NCI-H82 treated with DMSO at 0.1 percent for 48 hours (cell line): ENCODE measurements around the gene AJUBA.
"Not testable (repeated sequence)": the region's sequence is repeated elsewhere in the genome, so short reads cannot be mapped to it uniquely, and the experiment has no call there.

ENCODE experiments used
- DNase-seq: peaks from one replicate; lab custom pipeline; 2025; ENCODE audit not compliant: unreplicated experiment; lab: John Stamatoyannopoulos, UW

Gene AJUBA

GRCh38 chr14:22952418-22952817, 29.9 kb downstream of the AJUBA start:
- no peak for DNase-seq

- not testable (repeated sequence) for DNase-seq
These were observed 30.6 kb downstream of the AJUBA start for GRCh38 chr14:22951795-22952194.

- DNase-seq = no peak
These were observed 36.7 kb downstream of the AJUBA start for GRCh38 chr14:22945642-22946041.

- DNase-seq = no peak
These were observed 42.7 kb downstream of the AJUBA start for GRCh38 chr14:22939684-22940083.

GRCh38 chr14:22935156-22935555, 47.2 kb downstream of the AJUBA start:
- DNase-seq = no peak

- no peak for DNase-seq
These were observed 50.2 kb downstream of the AJUBA start for GRCh38 chr14:22932146-22932545.

GRCh38 chr14:22929961-22930364, 52.4 kb downstream of the AJUBA start:
- no peak for DNase-seq

GRCh38 chr14:22929104-22929960, 53.0 kb downstream of the AJUBA start, which contains the start of gene PRMT5:
Gene PRMT5, minus strand, starts transcription at chr14:22929376. Its CDS starts 15 bp downstream, at chr14:22929361.
- peak; percentile 98 for DNase-seq

- DNase-seq = no peak
These were observed 53.9 kb downstream of the AJUBA start for GRCh38 chr14:22928237-22929103.

- DNase-seq = no peak
These were observed 56.0 kb downstream of the AJUBA start for GRCh38 chr14:22926316-22926715.

- no peak for DNase-seq
These were observed 56.8 kb downstream of the AJUBA start for GRCh38 chr14:22925513-22925912.

- DNase-seq = no peak
These were observed 58.6 kb downstream of the AJUBA start for GRCh38 chr14:22923746-22924145.

GRCh38 chr14:22922294-22922693, 60.1 kb downstream of the AJUBA start:
- DNase-seq = no peak
